DMS 273 (cell line): ENCODE data around the gene USP11.
A peak's percentile ranks its signal among the peaks of the same experiment; 100 is the strongest.
"Not testable (repeated sequence)": the region's sequence is repeated elsewhere in the genome, so short reads cannot be mapped to it uniquely, and the experiment has no call there.

Experiments used
- DNase-seq: peaks from one replicate; lab custom pipeline; 2025; ENCODE audit not compliant: unreplicated experiment; lab: John Stamatoyannopoulos, UW

Gene USP11

GRCh38 chrX:47244676-47245075, 11.9 kb downstream of the USP11 start:
- DNase-seq, result no peak

- peak; percentile 83 for DNase-seq
These were observed 12.3 kb downstream of the USP11 start for GRCh38 chrX:47245156-47245555.

GRCh38 chrX:47247206-47247998, 14.6 kb downstream of the USP11 start:
- DNase-seq, result no peak

GRCh38 chrX:47247999-47248320, 15.2 kb downstream of the USP11 start:
- DNase-seq, result no peak

- no peak for DNase-seq
These were observed 15.8 kb downstream of the USP11 start for GRCh38 chrX:47248576-47248975.

GRCh38 chrX:47250017-47250347, 17.2 kb downstream of the USP11 start:
- DNase-seq, result peak; percentile 65

- not testable (repeated sequence) for DNase-seq
These were observed 24.8 kb downstream of the USP11 start for GRCh38 chrX:47257620-47258019.

GRCh38 chrX:47264483-47265173, 31.8 kb downstream of the USP11 start:
- no peak for DNase-seq

GRCh38 chrX:47266643-47267042, 33.8 kb downstream of the USP11 start:
- DNase-seq, result no peak

GRCh38 chrX:47272013-47272408, 39.2 kb downstream of the USP11 start:
- no peak for DNase-seq

GRCh38 chrX:47273011-47273730, 40.4 kb downstream of the USP11 start:
- DNase-seq, result no peak

- no peak for DNase-seq
These were observed 45.9 kb downstream of the USP11 start for GRCh38 chrX:47278691-47279090.

- peak; percentile 88 for DNase-seq
These were observed 50.4 kb downstream of the USP11 start for GRCh38 chrX:47283015-47283771.

- DNase-seq, result not testable (repeated sequence)
These were observed 51.8 kb downstream of the USP11 start for GRCh38 chrX:47284616-47285015.

- DNase-seq, result no peak
These were observed 53.1 kb downstream of the USP11 start for GRCh38 chrX:47285836-47286320.

- DNase-seq, result no peak
These were observed 60.3 kb downstream of the USP11 start for GRCh38 chrX:47293106-47293505.

GRCh38 chrX:47296766-47297365, 64.1 kb downstream of the USP11 start:
- no peak for DNase-seq

- no peak for DNase-seq
These were observed 65.1 kb downstream of the USP11 start for GRCh38 chrX:47297874-47298273.
